ENCODE results near the gene SH3BGR.
"Not testable (repeated sequence)": the region's sequence is repeated elsewhere in the genome, so short reads cannot be mapped to it uniquely, and the experiment has no call there.

Gene SH3BGR

DNA sequence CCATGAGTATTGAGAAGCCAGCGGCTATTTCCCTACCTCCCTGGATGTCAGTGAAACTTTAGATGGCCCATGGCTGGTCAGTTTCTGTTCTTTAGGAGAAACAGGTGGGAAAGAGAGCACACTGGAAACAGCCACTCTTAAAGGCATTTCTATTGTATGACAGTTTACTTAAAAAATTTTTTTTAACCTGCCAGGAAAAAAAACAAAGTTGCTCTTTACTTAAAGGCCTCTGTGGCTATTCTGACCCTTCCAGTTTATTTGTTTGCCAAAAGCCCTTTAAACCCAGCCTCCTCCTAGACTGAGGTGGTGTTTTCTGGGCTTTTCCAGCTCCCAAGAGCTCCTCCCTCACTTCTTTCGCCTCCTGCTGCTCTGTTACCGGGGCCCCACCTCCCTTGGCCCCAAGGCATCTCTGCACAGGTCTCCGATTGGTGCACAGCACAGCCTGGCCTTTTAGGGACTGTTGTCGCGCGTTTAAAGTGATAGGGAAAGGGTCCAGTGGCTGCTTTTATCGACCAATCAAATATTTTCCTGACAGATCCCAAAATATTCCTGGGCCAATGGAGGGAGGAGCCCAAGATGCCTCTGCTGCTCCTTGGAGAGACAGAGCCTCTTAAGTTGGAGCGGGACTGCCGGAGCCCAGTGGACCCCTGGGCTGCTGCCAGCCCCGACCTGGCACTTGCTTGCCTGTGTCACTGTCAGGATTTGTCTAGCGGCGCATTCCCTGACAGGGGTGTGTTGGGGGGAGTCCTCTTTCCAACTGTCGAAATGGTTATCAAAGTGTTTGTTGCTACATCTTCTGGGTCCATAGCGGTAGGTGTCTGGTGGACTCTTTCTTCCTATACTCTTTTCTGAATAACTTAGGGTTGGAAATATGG is at the start of gene SH3BGR:
Gene SH3BGR, plus strand, starts transcription at position 639 of the 875 bp plus-strand sequence. Its CDS starts 127 bp downstream, at position 766.
- no peaks in the 10 kb centered on the region for H3K36me3 ChIP-seq (ENCODE audit: control insufficient read depth, insufficient read depth, low read length)
- H3K27me3 ChIP-seq (ENCODE audit: control insufficient read depth, insufficient read depth, low read length), result no peaks in the 10 kb centered on the region
- no peak within 1 kb of the TSS for H3K4me3 ChIP-seq (ENCODE audit: low read length)
- H3K4me1 ChIP-seq (ENCODE audit: control insufficient read depth, insufficient read depth, low read length), result no peaks in the 10 kb centered on the region
- no peaks in the 10 kb centered on the region for H3K9me3 ChIP-seq (ENCODE audit: control insufficient read depth, low read length)
- no peak within 1 kb of the TSS for H3K9ac ChIP-seq (ENCODE audit: low read length)

- Histone ChIP-seq H3K36me3 (ENCODE audit: control insufficient read depth, insufficient read depth, low read length) (no peaks in the 10 kb centered on the region), H3K9ac (ENCODE audit: low read length) (no peak overlapping the region), H3K4me3 (ENCODE audit: low read length) (no peak overlapping the region), H3K27me3 (ENCODE audit: control insufficient read depth, insufficient read depth, low read length) (no peaks in the 10 kb centered on the region), H3K9me3 (ENCODE audit: control insufficient read depth, low read length) (no peaks in the 10 kb centered on the region), H3K4me1 (ENCODE audit: control insufficient read depth, insufficient read depth, low read length) (no peaks in the 10 kb centered on the region)
Measured at GRCh38 chr21:39406065-39406464, 45.7 kb upstream of the SH3BGR start.

GRCh38 chr21:39419204-39419603 is 32.6 kb upstream of the SH3BGR start:
- not testable (repeated sequence) for H3K4me1 ChIP-seq (ENCODE audit: control insufficient read depth, insufficient read depth, low read length); H3K27me3 ChIP-seq (ENCODE audit: control insufficient read depth, insufficient read depth, low read length); H3K9ac ChIP-seq (ENCODE audit: low read length); H3K9me3 ChIP-seq (ENCODE audit: control insufficient read depth, low read length); H3K4me3 ChIP-seq (ENCODE audit: low read length); H3K36me3 ChIP-seq (ENCODE audit: control insufficient read depth, insufficient read depth, low read length)

DNA sequence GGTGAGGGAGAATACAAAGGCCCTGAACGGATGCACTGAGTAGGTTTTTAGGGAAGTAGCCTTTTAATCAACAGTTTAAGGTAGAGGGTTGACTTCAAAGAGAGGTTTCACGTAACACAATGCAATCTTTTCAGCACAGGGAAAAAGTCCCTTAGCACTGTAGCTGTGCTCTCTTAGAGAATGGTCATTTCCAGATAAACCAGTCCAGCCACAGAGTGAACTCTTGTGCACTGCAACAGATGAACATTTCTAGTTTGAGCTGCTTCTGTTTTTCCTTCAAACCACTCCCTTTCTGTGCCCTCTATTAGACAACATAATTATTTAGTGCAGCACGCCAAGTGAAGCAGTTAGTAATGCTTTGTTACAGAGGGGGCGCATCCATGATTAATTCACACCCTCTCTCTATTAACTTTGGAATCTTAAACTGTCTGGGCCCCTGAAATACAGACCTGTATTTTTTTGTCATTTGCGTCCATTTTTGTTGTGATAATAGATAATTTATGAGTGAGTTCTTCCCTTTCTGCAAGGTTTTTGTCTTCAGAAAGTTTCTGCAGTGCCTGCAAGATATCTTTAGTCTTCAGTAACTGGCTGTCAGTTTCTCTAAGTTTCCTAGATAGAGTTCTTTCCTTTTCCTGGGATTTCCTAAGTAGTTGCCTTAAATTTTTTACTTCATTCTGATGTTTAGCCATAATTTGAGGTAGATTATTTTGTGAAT is 29.1 kb upstream of the SH3BGR start:
- H3K9me3 ChIP-seq (ENCODE audit: control insufficient read depth, low read length), result no peaks in the 10 kb centered on the region
- no peaks in the 10 kb centered on the region for H3K36me3 ChIP-seq (ENCODE audit: control insufficient read depth, insufficient read depth, low read length)
- H3K9ac ChIP-seq (ENCODE audit: low read length), result no peak overlapping the region
- no peaks in the 10 kb centered on the region for H3K4me1 ChIP-seq (ENCODE audit: control insufficient read depth, insufficient read depth, low read length)
- H3K27me3 ChIP-seq (ENCODE audit: control insufficient read depth, insufficient read depth, low read length), result no peaks in the 10 kb centered on the region
- no peak overlapping the region for H3K4me3 ChIP-seq (ENCODE audit: low read length)

DNA sequence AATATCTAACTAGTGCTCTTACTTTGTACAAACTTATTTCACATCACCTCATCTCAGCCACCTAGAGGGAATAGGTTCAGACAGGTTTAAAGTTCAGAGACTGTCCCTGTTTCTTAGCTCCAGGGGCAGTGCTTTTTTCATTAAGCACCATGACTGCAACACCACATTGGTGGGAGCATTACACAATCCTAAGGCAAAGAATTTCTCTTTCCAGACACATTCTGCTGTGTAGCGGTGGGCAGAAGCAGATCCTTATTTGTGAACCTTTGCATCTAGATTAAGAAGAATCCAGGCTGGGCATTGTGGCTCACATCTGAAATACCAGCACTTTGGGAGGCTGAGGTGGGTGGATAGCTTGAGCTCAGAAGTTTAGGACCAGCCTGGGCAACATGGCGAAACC is 22.3 kb upstream of the SH3BGR start:
- no peaks in the 10 kb centered on the region for H3K9me3 ChIP-seq (ENCODE audit: control insufficient read depth, low read length)

DNA sequence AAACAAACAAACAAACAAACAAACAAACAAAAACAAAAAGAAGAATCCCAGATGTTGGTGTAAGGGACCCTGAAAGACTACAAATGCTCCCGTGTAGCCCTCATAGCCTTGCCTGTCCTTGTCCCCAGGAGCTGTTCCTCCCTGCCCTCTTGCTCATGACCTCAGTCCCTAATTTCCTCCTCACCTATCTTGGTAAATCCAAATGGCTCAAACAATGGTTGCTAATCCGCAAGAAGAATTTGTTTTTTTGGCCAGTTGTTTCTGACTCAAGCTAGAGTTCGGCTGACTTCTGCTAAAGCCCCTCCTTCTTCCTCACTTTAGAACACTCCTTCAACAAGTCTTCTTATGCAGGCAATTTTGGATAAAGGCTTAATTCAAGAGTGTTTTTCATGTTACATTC is 21.8 kb upstream of the SH3BGR start:
- Histone ChIP-seq H3K36me3 (ENCODE audit: control insufficient read depth, insufficient read depth, low read length) (no peaks in the 10 kb centered on the region), H3K9ac (ENCODE audit: low read length) (no peak overlapping the region), H3K4me1 (ENCODE audit: control insufficient read depth, insufficient read depth, low read length) (no peaks in the 10 kb centered on the region), H3K4me3 (ENCODE audit: low read length) (no peak overlapping the region), H3K9me3 (ENCODE audit: control insufficient read depth, low read length) (no peaks in the 10 kb centered on the region), H3K27me3 (ENCODE audit: control insufficient read depth, insufficient read depth, low read length) (no peaks in the 10 kb centered on the region)

More for the DNA sequence above, 22.3 kb upstream of the SH3BGR start:
- H3K27me3 ChIP-seq (ENCODE audit: control insufficient read depth, insufficient read depth, low read length), result no peaks in the 10 kb centered on the region
- no peak overlapping the region for H3K4me3 ChIP-seq (ENCODE audit: low read length)
- no peak overlapping the region for H3K9ac ChIP-seq (ENCODE audit: low read length)
- H3K36me3 ChIP-seq (ENCODE audit: control insufficient read depth, insufficient read depth, low read length), result no peaks in the 10 kb centered on the region
- H3K4me1 ChIP-seq (ENCODE audit: control insufficient read depth, insufficient read depth, low read length), result no peaks in the 10 kb centered on the region

GRCh38 chr21:39430457-39430856 is 21.3 kb upstream of the SH3BGR start:
- H3K4me3 ChIP-seq (ENCODE audit: low read length), result no peak overlapping the region
- H3K4me1 ChIP-seq (ENCODE audit: control insufficient read depth, insufficient read depth, low read length), result no peaks in the 10 kb centered on the region
- H3K9me3 ChIP-seq (ENCODE audit: control insufficient read depth, low read length), result no peaks in the 10 kb centered on the region
- no peaks in the 10 kb centered on the region for H3K36me3 ChIP-seq (ENCODE audit: control insufficient read depth, insufficient read depth, low read length)
- no peaks in the 10 kb centered on the region for H3K27me3 ChIP-seq (ENCODE audit: control insufficient read depth, insufficient read depth, low read length)
- H3K9ac ChIP-seq (ENCODE audit: low read length), result no peak overlapping the region

- H3K9ac ChIP-seq (ENCODE audit: low read length), result no peak overlapping the region
- H3K4me1 ChIP-seq (ENCODE audit: control insufficient read depth, insufficient read depth, low read length), result no peaks in the 10 kb centered on the region
- no peaks in the 10 kb centered on the region for H3K36me3 ChIP-seq (ENCODE audit: control insufficient read depth, insufficient read depth, low read length)
- H3K4me3 ChIP-seq (ENCODE audit: low read length), result no peak overlapping the region
- H3K27me3 ChIP-seq (ENCODE audit: control insufficient read depth, insufficient read depth, low read length), result no peaks in the 10 kb centered on the region
- H3K9me3 ChIP-seq (ENCODE audit: control insufficient read depth, low read length), result no peaks in the 10 kb centered on the region
Measured at GRCh38 chr21:39430954-39431353, 20.8 kb upstream of the SH3BGR start.

- H3K9me3 ChIP-seq (ENCODE audit: control insufficient read depth, low read length), result no peaks in the 10 kb centered on the region
- no peak overlapping the region for H3K4me3 ChIP-seq (ENCODE audit: low read length)
- H3K4me1 ChIP-seq (ENCODE audit: control insufficient read depth, insufficient read depth, low read length), result no peaks in the 10 kb centered on the region
- H3K36me3 ChIP-seq (ENCODE audit: control insufficient read depth, insufficient read depth, low read length), result no peaks in the 10 kb centered on the region
- H3K9ac ChIP-seq (ENCODE audit: low read length), result no peak overlapping the region
- H3K27me3 ChIP-seq (ENCODE audit: control insufficient read depth, insufficient read depth, low read length), result no peaks in the 10 kb centered on the region
Measured at GRCh38 chr21:39434950-39435349, 16.8 kb upstream of the SH3BGR start.

GRCh38 chr21:39439232-39439631 is 12.5 kb upstream of the SH3BGR start:
- no peaks in the 10 kb centered on the region for H3K9me3 ChIP-seq (ENCODE audit: control insufficient read depth, low read length)
- no peaks in the 10 kb centered on the region for H3K4me1 ChIP-seq (ENCODE audit: control insufficient read depth, insufficient read depth, low read length)
- no peaks in the 10 kb centered on the region for H3K36me3 ChIP-seq (ENCODE audit: control insufficient read depth, insufficient read depth, low read length)
- no peaks in the 10 kb centered on the region for H3K27me3 ChIP-seq (ENCODE audit: control insufficient read depth, insufficient read depth, low read length)
- no peak overlapping the region for H3K4me3 ChIP-seq (ENCODE audit: low read length)
- H3K9ac ChIP-seq (ENCODE audit: low read length), result no peak overlapping the region

DNA sequence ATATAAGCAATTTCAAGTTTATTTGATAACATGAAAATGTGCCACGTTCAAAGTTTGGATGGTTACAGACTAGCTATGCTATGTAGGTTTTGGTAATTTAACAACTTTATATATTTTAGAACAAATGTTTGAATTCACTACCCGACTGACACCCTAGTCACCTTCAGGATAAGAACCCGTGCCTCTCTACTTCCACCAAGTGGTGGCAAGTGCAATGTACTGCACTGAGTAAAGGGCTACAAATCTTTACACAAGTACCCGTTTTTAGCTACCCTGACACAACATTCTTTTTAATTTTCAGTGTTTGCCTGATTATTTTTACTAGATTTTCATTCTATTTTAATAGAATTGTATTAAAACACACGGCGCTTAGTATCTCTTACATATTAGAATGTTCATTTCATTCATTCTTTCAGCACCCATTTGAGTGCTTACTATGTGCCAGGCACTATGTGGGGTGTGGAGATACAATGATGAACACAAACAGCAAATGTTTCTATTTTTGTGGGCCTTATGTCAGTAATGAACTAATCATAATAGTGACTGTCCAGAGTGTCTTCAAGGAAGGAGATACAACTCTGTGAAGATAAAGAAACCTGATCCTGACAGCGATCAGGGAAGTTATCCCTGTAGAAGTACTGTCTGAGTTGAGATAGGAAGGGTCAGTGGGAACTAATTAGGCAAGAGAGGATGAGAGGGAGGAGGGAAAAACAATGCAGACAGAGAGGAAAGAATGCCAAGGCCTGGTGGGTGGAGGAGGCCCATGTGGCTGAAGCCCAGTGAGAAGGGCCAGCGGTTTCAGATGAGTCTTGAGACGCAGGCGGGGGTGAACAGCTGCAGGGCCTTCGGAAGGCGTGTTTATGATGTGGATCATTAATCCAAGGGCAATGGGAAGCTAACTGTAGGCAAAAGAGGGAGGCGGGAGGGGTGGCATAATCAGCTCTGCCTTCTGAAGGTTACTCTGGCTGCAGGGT is 10.0 kb upstream of the SH3BGR start:
- Histone ChIP-seq H3K9ac (ENCODE audit: low read length) (no peak overlapping the region), H3K36me3 (ENCODE audit: control insufficient read depth, insufficient read depth, low read length) (no peaks in the 10 kb centered on the region), H3K27me3 (ENCODE audit: control insufficient read depth, insufficient read depth, low read length) (no peaks in the 10 kb centered on the region), H3K4me1 (ENCODE audit: control insufficient read depth, insufficient read depth, low read length) (peaks cover 5% of the 10 kb centered on the region), H3K9me3 (ENCODE audit: control insufficient read depth, low read length) (no peaks in the 10 kb centered on the region), H3K4me3 (ENCODE audit: low read length) (no peak overlapping the region)
